GM12878 (cell line): ENCODE measurements around the gene ASB8. TPM values are rescaled to one million over a fixed set of nuclear protein-coding genes. Genes with fewer than 3 reads are reported as not detected.

Experiments used
- ATAC-seq: fragments of 200-7000 bp; cut with Tn5 transposase; 3 replicates; pipeline ENCODE4 v1.9.1; 2020; ENCODE audit warnings: mild to moderate bottlenecking, moderate library complexity
- BruUV-seq: library from RNA; stranded (reverse); fragments of 400-500 nt; replicated peaks from 2 replicates; lab custom pipeline; 2021; lab: Mats Ljungman, UMichigan
- CTCF ChIA-PET: fragments of 300-600 bp; sonication (Branson Sonifier 250); formaldehyde crosslinking; extraction: SDS; loops from one replicate; lab custom pipeline; 2021; ENCODE audit warnings: inconsistent platforms; lab: Yijun Ruan, JAX
- POLR2A ChIA-PET: fragments of 350-600 bp; formaldehyde crosslinking; extraction: SDS; loops from one replicate; lab custom pipeline; 2021; ENCODE audit warnings: inconsistent platforms; lab: Charles Lee
- RAD21 ChIA-PET: fragments of 300-600 bp; sonication (Branson Sonifier 250); formaldehyde crosslinking; loops from one replicate; lab custom pipeline; 2023; ENCODE audit warnings: antibody characterized with exemption; ENCODE audit not compliant: unreplicated experiment; lab: Charles Lee
- SMC1A ChIA-PET: fragments of 300-600 bp; sonication (Branson Sonifier 250); formaldehyde crosslinking; loops from one replicate; lab custom pipeline; 2023; ENCODE audit not compliant: unreplicated experiment, uncharacterized antibody; lab: Charles Lee
- DNase-seq: peaks from one replicate; pipeline ENCODE4 v3.0.0-alpha.2; 2011; ENCODE audit warnings: low read depth, low spot score
- FAIRE-seq: peaks from 3 replicates; lab custom pipeline; 2011; peaks lifted over from hg19 to GRCh38; lab: Jason Lieb, UNC
- H2AFZ ChIP-seq: 2 replicates; pipeline ENCODE4 v1.6.0; 2011; ENCODE audit warnings: low read depth, low read length, control low read depth; ENCODE audit not compliant: control insufficient read depth
- H3K27ac ChIP-seq: 2 replicates; pipeline ENCODE4 v1.5.1; 2011; ENCODE audit warnings: control low read depth; ENCODE audit not compliant: control insufficient read depth, insufficient read depth
- H3K27me3 ChIP-seq, 2 experiments: replicated peaks in 1 of 2; 2 replicates each; pipeline versions ENCODE4 v1.6.0 to v1.6.1; 2011; ENCODE audit warnings: low read length in 1 of 2; ENCODE audit not compliant: control insufficient read depth in 2 of 2, insufficient read depth in 2 of 2
- H3K36me3 ChIP-seq, 2 experiments: 2 replicates each; pipeline ENCODE4 v1.5.1; 2011; ENCODE audit warnings: low read length in 1 of 2; ENCODE audit not compliant: control insufficient read depth in 2 of 2, insufficient read depth in 2 of 2
- H3K4me1 ChIP-seq: 2 replicates; pipeline ENCODE4 v1.6.1; 2011; ENCODE audit warnings: mild to moderate bottlenecking, low read length, moderate library complexity, mixed read lengths; ENCODE audit not compliant: control insufficient read depth, insufficient read depth
- H3K4me2 ChIP-seq: 2 replicates; pipeline ENCODE4 v1.6.0; 2011; ENCODE audit warnings: control low read depth; ENCODE audit not compliant: control insufficient read depth, insufficient read depth
- H3K4me3 ChIP-seq: fragments of 200-600 bp; sonication (generic); 2 replicates; pipeline ENCODE4 v1.5.1; 2016
- H3K79me2 ChIP-seq: 2 replicates; pipeline ENCODE4 v1.6.0; 2011; ENCODE audit warnings: low read length; ENCODE audit not compliant: control insufficient read depth, insufficient read depth
- H3K9ac ChIP-seq: 2 replicates; pipeline ENCODE4 v1.8.0; 2011; ENCODE audit warnings: low read length, control low read depth, mixed read lengths; ENCODE audit not compliant: control insufficient read depth, insufficient read depth
- H3K9me3 ChIP-seq: replicated peaks from 3 replicates; pipeline ENCODE4 v1.5.1; 2011; ENCODE audit warnings: mild to moderate bottlenecking, low read length; ENCODE audit not compliant: control insufficient read depth, insufficient read depth
- H4K20me1 ChIP-seq: 2 replicates; pipeline ENCODE4 v1.6.0; 2011; ENCODE audit not compliant: control insufficient read depth, insufficient read depth
- ASH2L ChIP-seq: fragments of 300-600, 200-600 bp; sonication (generic); IDR thresholded peaks from 2 replicates; pipeline ENCODE4 v1.6.1; 2017; ENCODE audit warnings: low read depth, mild to moderate bottlenecking, borderline replicate concordance
- CREB1 ChIP-seq: IDR thresholded peaks from 2 replicates; pipeline ENCODE4 v1.6.1; 2012; ENCODE audit warnings: low read depth, mild to moderate bottlenecking, inconsistent platforms
- FOS ChIP-seq: IDR thresholded peaks from 3 replicates; pipeline ENCODE4 v1.6.1; 2011; ENCODE audit warnings: borderline replicate concordance; ENCODE audit not compliant: insufficient read length; ENCODE audit errors: extremely low read depth
- GABPA ChIP-seq: IDR thresholded peaks from 2 replicates; pipeline ENCODE4 v1.6.1; 2014; ENCODE audit warnings: antibody characterized with exemption, low read depth, mild to moderate bottlenecking, inconsistent platforms
- IKZF1 ChIP-seq: fragments of 450-650 bp; conservative IDR thresholded peaks from 2 replicates; pipeline ENCODE4 v1.6.1; 2017; ENCODE audit warnings: antibody characterized with exemption, mild to moderate bottlenecking
- JUNB ChIP-seq: IDR thresholded peaks from 2 replicates; pipeline ENCODE4 v1.6.1; 2016; ENCODE audit warnings: antibody characterized with exemption, mild to moderate bottlenecking
- RELA ChIP-seq: fragments of 450-650 bp; IDR thresholded peaks from 2 replicates; pipeline ENCODE4 v1.8.0; 2014; ENCODE audit warnings: borderline replicate concordance; ENCODE audit not compliant: partially characterized antibody
- SMAD5 ChIP-seq: IDR thresholded peaks from 2 replicates; pipeline ENCODE4 v1.6.1; 2016; ENCODE audit warnings: antibody characterized with exemption, low read depth
- WGBS: methylation state at CpG from one replicate; pipeline ENCODE4 v1.1.6; 2016; ENCODE audit warnings: low lambda C conversion rate; ENCODE audit not compliant: insufficient replicate concordance, insufficient coverage; ENCODE audit errors: missing lambda C conversion rate; 5-methylcytosine and 5-hydroxymethylcytosine counted together
- in situ Hi-C: fragments of 300-500 bp; cut with MboI; formaldehyde crosslinking; loops from 9 replicates; pipeline ENCODE4 v1.14.3; 2018; ENCODE audit warnings: mixed read lengths
- intact Hi-C: fragments of 100-400 bp; cut with micrococcal nuclease; formaldehyde crosslinking; loops from one replicate; pipeline ENCODE4 v1.14.2; 2022; ENCODE audit not compliant: unreplicated experiment
- polyA plus RNA-seq, 11 experiments: library from polyadenylated mRNA; depleted of rRNA in 4 of 11; unstranded in 6 of 11; stranded (reverse) in 5 of 11; fragments of >200 nt; fragmentation: Nextera tagmentation in 4 of 11; fragmentation: Illumina TruSeq in 1 of 11; extraction: Ambion mirVana in 4 of 11; extraction: Trizol in 1 of 11; gene quantifications; 1 replicate in 1 of 11; 2 replicates in 10 of 11; pipeline versions ENCODE4 v1.2.1 to v1.2.3, GENCODE V29; 2011 to 2016; ENCODE audit warnings: inconsistent platforms in 2 of 11, missing spikeins in 2 of 11, low read depth in 1 of 11
- total RNA-seq, 4 experiments: library from RNA; depleted of rRNA in 3 of 4; stranded (reverse); fragments of >200 nt in 3 of 4; fragmentation: Illumina TruSeq in 1 of 4; extraction: Trizol in 1 of 4; gene quantifications; 2 replicates each; pipeline versions ENCODE4 v1.2.1 to v1.2.3, GENCODE V29; 2013 to 2021
- TF ChIP-seq, protein P1 (sequence below): IDR thresholded peaks from 2 replicates; pipeline ENCODE4 v1.6.1; 2011; ENCODE audit warnings: low read depth, low read length, improper control_type of control experiment, borderline replicate concordance
- TF ChIP-seq, protein P2 (sequence below): fragments of 150-350 bp; IDR thresholded peaks from 2 replicates; pipeline ENCODE4 v1.6.1; 2014; ENCODE audit warnings: mild to moderate bottlenecking, low read depth, low read length

ASB8 gene
- total and polyA plus RNA-seq, 10 of the 15 experiments (the other 5 are each of a cell fraction or from before 2014, with no cell fraction given) = 23.7 to 48.0 (median 29.1) TPM

DNA sequence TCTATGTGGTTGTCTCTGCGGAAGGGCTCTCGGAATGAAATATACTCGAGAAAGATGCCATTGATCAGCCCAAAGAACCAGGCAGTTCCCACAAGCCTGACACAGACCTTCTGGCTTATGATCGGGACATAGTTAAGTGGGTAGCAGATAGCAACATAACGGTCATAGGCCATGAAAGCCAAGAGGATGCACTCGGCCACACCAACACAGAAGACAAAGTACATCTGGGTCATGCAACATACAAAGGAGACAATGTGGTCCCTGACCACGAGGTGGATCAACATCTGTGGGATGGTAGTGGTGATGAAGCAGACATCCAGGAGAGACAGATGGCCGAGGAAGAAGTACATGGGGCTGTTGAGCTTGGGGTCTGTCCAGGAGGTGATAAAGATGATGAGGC, 45.5 kb upstream of the ASB8 start (continued):
- TF ChIP-seq SMAD5 (no peak), RELA (no peak), GABPA (no peak), CREB1 (no peak), IKZF1 (no peak), JUNB (no peak), ASH2L (no peak)
- TF ChIP-seq, protein P1, sequence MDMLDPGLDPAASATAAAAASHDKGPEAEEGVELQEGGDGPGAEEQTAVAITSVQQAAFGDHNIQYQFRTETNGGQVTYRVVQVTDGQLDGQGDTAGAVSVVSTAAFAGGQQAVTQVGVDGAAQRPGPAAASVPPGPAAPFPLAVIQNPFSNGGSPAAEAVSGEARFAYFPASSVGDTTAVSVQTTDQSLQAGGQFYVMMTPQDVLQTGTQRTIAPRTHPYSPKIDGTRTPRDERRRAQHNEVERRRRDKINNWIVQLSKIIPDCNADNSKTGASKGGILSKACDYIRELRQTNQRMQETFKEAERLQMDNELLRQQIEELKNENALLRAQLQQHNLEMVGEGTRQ = no peak
- TF ChIP-seq, all 136 proteins: peak for 0

DNA sequence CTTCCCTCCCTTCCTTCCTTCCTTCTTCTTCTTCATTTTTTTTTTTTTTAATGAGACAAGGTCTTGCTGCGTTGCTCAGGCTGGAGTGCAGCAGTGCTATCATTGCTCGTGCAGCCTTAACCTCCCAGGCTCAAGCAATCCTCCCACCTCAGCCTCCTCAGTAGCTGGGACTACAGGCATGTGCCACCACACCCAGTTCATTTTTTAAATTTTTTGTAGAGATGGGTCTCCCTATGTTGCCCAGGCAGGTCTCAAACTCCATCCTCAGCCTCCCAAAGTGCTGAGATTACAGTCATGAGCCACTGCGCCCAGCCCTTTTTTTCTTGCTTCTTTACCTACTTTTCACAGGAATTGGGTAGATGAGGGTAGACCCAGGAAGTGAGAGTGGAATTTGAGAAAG, 44.2 kb upstream of the ASB8 start:
- TF ChIP-seq FOS = no peak
- TF ChIP-seq, protein P2, sequence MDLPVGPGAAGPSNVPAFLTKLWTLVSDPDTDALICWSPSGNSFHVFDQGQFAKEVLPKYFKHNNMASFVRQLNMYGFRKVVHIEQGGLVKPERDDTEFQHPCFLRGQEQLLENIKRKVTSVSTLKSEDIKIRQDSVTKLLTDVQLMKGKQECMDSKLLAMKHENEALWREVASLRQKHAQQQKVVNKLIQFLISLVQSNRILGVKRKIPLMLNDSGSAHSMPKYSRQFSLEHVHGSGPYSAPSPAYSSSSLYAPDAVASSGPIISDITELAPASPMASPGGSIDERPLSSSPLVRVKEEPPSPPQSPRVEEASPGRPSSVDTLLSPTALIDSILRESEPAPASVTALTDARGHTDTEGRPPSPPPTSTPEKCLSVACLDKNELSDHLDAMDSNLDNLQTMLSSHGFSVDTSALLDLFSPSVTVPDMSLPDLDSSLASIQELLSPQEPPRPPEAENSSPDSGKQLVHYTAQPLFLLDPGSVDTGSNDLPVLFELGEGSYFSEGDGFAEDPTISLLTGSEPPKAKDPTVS = no peak
- TF ChIP-seq, protein P1 = no peak
- TF ChIP-seq, all 136 proteins: peak for 0
- no peaks in the 10 kb centered on the region for H3K27me3 ChIP-seq
- CTCF ChIA-PET = interaction anchor here (1.0 to 3.4 kb wide), 2 partner anchors 12 to 417 kb away, joined by 3 to 28 read pairs; no protein-coding TSS in a partner anchor
- no peak overlapping the region for H3K9ac ChIP-seq
- H3K36me3 ChIP-seq = no peaks in the 10 kb centered on the region
- peaks cover 8% of the 10 kb centered on the region for H3K9me3 ChIP-seq
- 0 out of 2 replicates have a peak, but pooled peaks cover 3% of the 10 kb centered on the region for H3K4me1 ChIP-seq
- WGBS = 95% methylated on average over 2 of the region's 3 CpGs
- H3K27ac ChIP-seq = no peak overlapping the region
- RAD21 ChIA-PET = no interaction called here
- no peak for ATAC-seq
- POLR2A ChIA-PET = interaction anchor here (0.7 kb wide), 1 partner anchor 11 kb away, joined by 3 read pairs; no protein-coding TSS in a partner anchor
- intact Hi-C loops = no loop called here
- H3K79me2 ChIP-seq = peaks cover 13% of the 10 kb centered on the region
- no TSS peak for BruUV-seq
- no peak overlapping the region for H3K4me3 ChIP-seq
- FAIRE-seq = no peak
- H2AFZ ChIP-seq = no peak overlapping the region
- in situ Hi-C loops = no loop called here
- H3K4me2 ChIP-seq = no peak overlapping the region
- no peaks in the 10 kb centered on the region for H4K20me1 ChIP-seq
- SMC1A ChIA-PET = no interaction called here
- no peak for DNase-seq
